C4-2B (cell line): Measurements from ENCODE around the gene DSCAML1.

Experiments used
- H3K27ac ChIP-seq: fragments of 450-650 bp; 2 replicates; pipeline ENCODE4 v1.5.1; 2017
- CTCF ChIP-seq: fragments of 450-650 bp; conservative IDR thresholded peaks from 2 replicates; pipeline ENCODE4 v1.5.1; 2017; ENCODE audit warnings: mild to moderate bottlenecking
- ZFX ChIP-seq: fragments of 450-650 bp; IDR thresholded peaks from 2 replicates; pipeline ENCODE4 v1.6.1; 2017

Gene DSCAML1

GRCh38 chr11:117417342-117417741 lies 379.7 kb downstream of the DSCAML1 start:
- H3K27ac ChIP-seq: no peak overlapping the region
- TF ChIP-seq ZFX: no peak
- no peak for TF ChIP-seq CTCF

GRCh38 chr11:117415358-117415896 lies 381.6 kb downstream of the DSCAML1 start:
- TF ChIP-seq ZFX (no peak), CTCF (no peak)
- H3K27ac ChIP-seq: no peak overlapping the region

GRCh38 chr11:117414724-117415123 lies 382.3 kb downstream of the DSCAML1 start:
- TF ChIP-seq ZFX (no peak), CTCF (no peak)

GRCh38 chr11:117413616-117414015 lies 383.4 kb downstream of the DSCAML1 start:
- TF ChIP-seq ZFX (no peak), CTCF (no peak)
- no peak overlapping the region for H3K27ac ChIP-seq

More at GRCh38 chr11:117414724-117415123, 382.3 kb downstream of the DSCAML1 start:
- H3K27ac ChIP-seq: no peak overlapping the region

- no peak overlapping the region for H3K27ac ChIP-seq
- no peak for TF ChIP-seq CTCF
These were observed 384.3 kb downstream of the DSCAML1 start for GRCh38 chr11:117412653-117413275.

GRCh38 chr11:117412176-117412575 lies 384.8 kb downstream of the DSCAML1 start:
- TF ChIP-seq ZFX: no peak
- TF ChIP-seq CTCF: no peak
- H3K27ac ChIP-seq: no peak overlapping the region

GRCh38 chr11:117411736-117412135 lies 385.3 kb downstream of the DSCAML1 start:
- TF ChIP-seq ZFX (no peak), CTCF (no peak)
- no peak overlapping the region for H3K27ac ChIP-seq
